GM13977 (cell line): ENCODE measurements around the gene MCF2L.

Experiments
- DNase-seq: peaks from one replicate; pipeline ENCODE4 v3.0.0; 2012; ENCODE audit warnings: low spot score
- in situ Hi-C: fragments of 300-500 bp; cut with MboI; formaldehyde crosslinking; loops from one replicate; pipeline ENCODE4 v1.12.0; 2022; ENCODE audit warnings: low sequenced_read_pairs, low pct_unique_long_range_greater_than_20kb, mixed read lengths, inconsistent platforms; ENCODE audit not compliant: unreplicated experiment
- TF ChIP-seq, protein P1 (sequence below): IDR thresholded peaks from 2 replicates; pipeline ENCODE4 v1.5.1; 2012; ENCODE audit warnings: mild to moderate bottlenecking, control low read depth; ENCODE audit not compliant: insufficient read depth; ENCODE audit errors: extremely low read depth, missing control alignments

MCF2L gene

DNA sequence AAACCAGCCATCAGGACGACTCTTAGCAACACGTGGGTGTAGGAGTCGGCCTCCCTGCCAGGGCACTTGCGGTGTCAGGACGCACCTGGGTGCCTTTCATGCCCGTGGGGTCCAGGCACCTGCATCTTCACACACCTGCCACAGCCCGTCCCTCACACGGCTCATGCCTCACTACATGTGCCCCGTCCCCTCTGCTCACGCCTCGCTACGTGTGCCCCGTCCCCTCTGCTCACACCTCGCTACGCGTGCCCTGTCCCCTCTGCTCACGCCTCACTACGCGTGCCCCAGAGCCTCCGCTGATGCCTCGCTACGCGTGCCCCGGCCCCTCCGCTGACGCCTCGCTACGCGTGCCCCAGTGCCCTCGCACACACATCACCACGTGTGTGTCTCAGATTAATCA lies 78.6 kb downstream of the MCF2L start:
- TF ChIP-seq, protein P1, sequence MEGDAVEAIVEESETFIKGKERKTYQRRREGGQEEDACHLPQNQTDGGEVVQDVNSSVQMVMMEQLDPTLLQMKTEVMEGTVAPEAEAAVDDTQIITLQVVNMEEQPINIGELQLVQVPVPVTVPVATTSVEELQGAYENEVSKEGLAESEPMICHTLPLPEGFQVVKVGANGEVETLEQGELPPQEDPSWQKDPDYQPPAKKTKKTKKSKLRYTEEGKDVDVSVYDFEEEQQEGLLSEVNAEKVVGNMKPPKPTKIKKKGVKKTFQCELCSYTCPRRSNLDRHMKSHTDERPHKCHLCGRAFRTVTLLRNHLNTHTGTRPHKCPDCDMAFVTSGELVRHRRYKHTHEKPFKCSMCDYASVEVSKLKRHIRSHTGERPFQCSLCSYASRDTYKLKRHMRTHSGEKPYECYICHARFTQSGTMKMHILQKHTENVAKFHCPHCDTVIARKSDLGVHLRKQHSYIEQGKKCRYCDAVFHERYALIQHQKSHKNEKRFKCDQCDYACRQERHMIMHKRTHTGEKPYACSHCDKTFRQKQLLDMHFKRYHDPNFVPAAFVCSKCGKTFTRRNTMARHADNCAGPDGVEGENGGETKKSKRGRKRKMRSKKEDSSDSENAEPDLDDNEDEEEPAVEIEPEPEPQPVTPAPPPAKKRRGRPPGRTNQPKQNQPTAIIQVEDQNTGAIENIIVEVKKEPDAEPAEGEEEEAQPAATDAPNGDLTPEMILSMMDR: no peak
- in situ Hi-C loops: no loop called here
- no peak for DNase-seq

- in situ Hi-C loops: no loop called here
- TF ChIP-seq, protein P1: no peak
- no peak for DNase-seq
These were observed 79.8 kb downstream of the MCF2L start for GRCh38 chr13:113048766-113049165.

DNA sequence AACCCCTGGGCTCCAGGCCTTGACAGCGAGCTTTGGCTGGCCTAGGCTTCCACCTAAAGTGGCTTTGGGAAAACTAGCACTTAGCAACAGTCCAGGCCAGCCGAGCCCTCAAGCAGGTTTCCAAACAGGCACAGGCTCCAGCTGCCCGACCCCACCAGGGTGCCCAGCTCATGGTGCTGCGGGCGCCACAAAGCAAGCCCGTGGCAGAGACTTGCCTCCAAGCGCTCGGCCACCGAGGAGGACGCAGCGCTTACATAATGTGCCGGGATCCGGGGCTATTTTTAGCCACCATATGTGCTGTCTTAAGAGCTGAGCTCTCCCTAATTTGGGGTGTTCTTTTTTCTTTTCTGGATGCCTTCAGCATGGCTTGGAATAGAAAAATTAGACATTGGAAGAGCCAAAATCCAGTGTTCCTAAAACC lies 80.5 kb downstream of the MCF2L start:
- no peak for DNase-seq
- in situ Hi-C loops: no loop called here
- TF ChIP-seq, protein P1: no peak

- in situ Hi-C loops: no loop called here
- DNase-seq: no peak
- TF ChIP-seq, protein P1: no peak
These were observed 81.0 kb downstream of the MCF2L start for GRCh38 chr13:113049981-113050380.

DNA sequence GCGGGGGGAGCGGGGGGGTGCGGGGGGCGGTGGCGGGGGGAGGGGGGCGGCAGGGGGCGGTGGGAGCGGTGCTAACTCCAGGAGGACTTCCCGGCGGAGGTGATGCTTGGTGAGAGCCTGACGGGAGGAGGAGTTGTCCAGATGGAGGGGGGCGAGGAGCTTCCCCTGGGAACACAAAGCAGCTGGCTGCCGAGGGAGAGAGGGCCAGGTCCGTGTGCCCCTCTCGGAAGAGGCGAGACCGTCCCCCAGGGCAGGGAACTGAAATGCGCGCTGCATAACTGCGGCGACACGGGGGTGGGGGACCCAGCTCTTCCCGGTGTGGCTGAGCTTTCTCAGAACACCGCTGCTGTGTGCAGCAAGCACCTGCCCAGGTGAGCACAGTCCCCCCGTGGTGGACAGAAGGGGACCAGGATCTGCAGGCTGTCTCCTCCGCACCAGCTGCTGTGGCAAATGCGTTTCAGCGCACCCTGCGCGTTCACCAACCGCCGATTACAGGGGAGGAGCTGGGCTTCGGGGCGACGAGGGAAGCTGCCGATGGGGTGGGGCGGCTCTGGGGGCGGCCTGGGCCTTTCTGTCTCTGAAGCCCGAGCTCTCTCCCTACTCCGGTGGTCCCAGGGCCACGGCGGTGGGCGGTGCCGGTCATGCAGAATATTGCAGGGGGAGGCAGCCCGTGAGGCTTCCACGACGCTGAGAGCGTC lies 81.9 kb downstream of the MCF2L start:
- TF ChIP-seq, protein P1: no peak
- in situ Hi-C loops: no loop called here

DNA sequence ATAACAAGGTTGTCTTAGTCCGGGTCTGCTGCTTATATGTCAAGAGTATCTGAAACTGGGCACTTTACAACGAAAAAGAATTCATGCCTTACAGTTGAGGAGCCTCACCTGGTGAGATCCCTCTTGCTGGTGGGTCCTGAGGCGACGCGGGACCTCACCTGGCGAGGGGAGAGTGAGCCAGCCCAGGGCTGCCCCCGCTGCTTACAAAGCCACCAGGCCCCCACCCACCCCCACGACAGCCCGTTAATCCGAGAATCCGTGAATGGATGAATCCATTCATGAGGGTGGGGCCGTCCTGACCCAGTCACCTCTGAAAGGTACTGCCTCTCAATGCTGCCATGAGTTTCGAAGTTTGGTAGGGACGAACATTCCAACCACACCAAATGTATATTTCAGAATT lies 82.6 kb downstream of the MCF2L start:
- TF ChIP-seq, protein P1: no peak
- no peak for DNase-seq
- in situ Hi-C loops: no loop called here

More for the DNA sequence above, 81.9 kb downstream of the MCF2L start:
- DNase-seq: no peak

DNA sequence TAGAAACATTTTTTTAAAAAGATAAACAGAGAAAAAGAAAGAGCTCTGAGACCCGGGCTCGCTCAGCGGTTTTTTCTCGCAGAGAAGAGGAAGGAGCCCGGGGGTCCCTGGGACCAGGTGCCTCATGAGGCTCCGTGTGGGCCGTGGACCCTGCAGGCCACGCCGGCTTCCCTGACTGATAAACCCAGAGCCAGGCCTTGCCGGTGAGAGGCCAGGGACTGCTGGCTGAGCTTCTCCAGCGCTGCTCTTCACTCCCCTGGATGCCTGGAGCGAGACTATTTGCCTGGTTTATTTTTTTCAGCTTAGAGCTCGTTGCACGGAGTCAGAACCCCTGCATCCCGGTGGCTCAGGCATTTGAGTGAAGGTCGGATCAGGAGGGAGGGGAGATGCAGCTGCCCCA lies 83.2 kb downstream of the MCF2L start:
- in situ Hi-C loops: no loop called here
- no peak for DNase-seq
- TF ChIP-seq, protein P1: no peak
